Uterus (tissue), 4 donors: ENCODE measurements around the gene INPP5J. TPM values are rescaled to one million over a fixed set of nuclear protein-coding genes. Genes with fewer than 3 reads are reported as not detected.

Experiments used
- DNase-seq, 2 donors: peaks; one replicate each; pipeline ENCODE4 v3.0.0-alpha.2; 2019 to 2020
- H3K27ac ChIP-seq, 2 donors: fragments of 200-600 bp; sonication (generic); 1 replicate in 1 of 2; 2 replicates in 1 of 2; pipeline ENCODE4 v1.5.1; 2016 to 2018
- H3K27me3 ChIP-seq, 2 donors: fragments of 200-600 bp; sonication (generic); one replicate each; pipeline ENCODE4 v1.5.1; 2018 to 2019; ENCODE audit warnings: control low read depth in 1 of 2
- H3K36me3 ChIP-seq, 2 donors: fragments of 200-600 bp; sonication (generic); one replicate each; pipeline ENCODE4 v1.5.1; 2019; ENCODE audit warnings: control low read depth in 1 of 2
- H3K4me1 ChIP-seq, 2 donors: fragments of 200-600 bp; sonication (generic); one replicate each; pipeline ENCODE4 v1.5.1; 2018 to 2019; ENCODE audit warnings: control low read depth in 1 of 2
- H3K4me3 ChIP-seq, 2 donors: fragments of 200-600 bp; sonication (generic); 1 replicate in 1 of 2; 2 replicates in 1 of 2; pipeline ENCODE4 v1.5.1; 2018 to 2019; ENCODE audit warnings: mild to moderate bottlenecking in 1 of 2
- H3K9me3 ChIP-seq, 2 donors: fragments of 200-600 bp; sonication (generic); one replicate each; pipeline ENCODE4 v1.5.1; 2019; ENCODE audit warnings: control low read depth in 1 of 2
- POLR2A ChIP-seq, 2 donors: fragments of 450-650 bp; IDR thresholded peaks; one replicate each; pipeline ENCODE4 v1.6.1; 2016; ENCODE audit warnings: antibody characterized with exemption in 2 of 2, mild to moderate bottlenecking in 1 of 2, moderate library complexity in 1 of 2
- intact Hi-C: fragments of 100-400 bp; cut with DNase I; formaldehyde crosslinking; loops from one replicate; pipeline ENCODE4 v1.15.1; 2023; ENCODE audit warnings: low total_unique reads
- microRNA counts, 2 donors: library from miRNA; unstranded; fragments of <30 nt; microRNA quantifications; one replicate each; lab custom pipeline; 2016 to 2017
- microRNA-seq: library from miRNA; unstranded; fragments of <30 nt; microRNA quantifications from one replicate; pipeline ENCODE4, GENCODE V29; 2016; ENCODE audit warnings: borderline microRNAs expressed, borderline replicate concordance
- small RNA-seq: library from RNA; depleted of rRNA; stranded (forward); fragments of <200 nt; gene quantifications from one replicate; pipeline ENCODE3, GENCODE V24; 2016
- total RNA-seq, 4 donors: library from RNA; depleted of rRNA in 3 of 4; stranded (reverse); fragments of >200 nt in 3 of 4; gene quantifications; one replicate each; pipeline versions ENCODE4 v1.1.0 to v1.2.4, GENCODE V29; 2014 to 2023
- TF ChIP-seq, protein P1 (sequence below), 4 experiments: fragments of 200-600 bp in 2 of 4; fragments of 450-650 bp in 2 of 4; sonication (generic) in 2 of 4; IDR thresholded peaks; one replicate each; pipeline ENCODE4 v1.5.1; 2016 to 2019; ENCODE audit warnings: antibody characterized with exemption in 4 of 4, mild to moderate bottlenecking in 2 of 4, moderate library complexity in 1 of 4
- donor health status: DM: yes; HTN: yes; CAD: no.

Gene INPP5J
- total RNA-seq, 4 donors from 2014 or later = 0.59 to 7.9 (median 3.0) TPM

DNA sequence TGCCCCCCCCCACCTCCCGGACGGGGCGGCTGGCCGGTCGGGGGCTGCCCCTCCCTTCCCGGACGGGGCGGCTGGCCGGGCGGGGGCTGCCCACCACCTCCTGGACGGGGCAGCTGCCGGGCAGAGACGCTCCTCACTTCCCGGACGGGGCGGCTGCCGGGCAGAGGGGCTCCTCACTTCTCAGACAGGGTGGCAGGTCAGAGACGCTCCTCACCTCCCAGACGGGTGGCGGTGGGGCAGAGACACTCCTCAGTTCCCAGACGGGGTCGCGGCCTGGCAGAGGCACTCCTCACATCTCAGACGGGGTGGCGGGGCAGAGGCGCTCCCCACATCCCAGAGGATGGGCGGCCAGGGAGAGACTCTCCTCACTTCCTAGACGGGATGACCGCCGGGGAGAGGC is 61.2 kb downstream of the INPP5J start:
- H3K9me3 ChIP-seq = no peaks in the 10 kb centered on the region
- no peaks in the 10 kb centered on the region for H3K4me1 ChIP-seq
- no peak for DNase-seq
- no peak overlapping the region for H3K4me3 ChIP-seq
- no peak for TF ChIP-seq POLR2A (IDR thresholded peaks at IDR 0.05)
- TF ChIP-seq, protein P1, sequence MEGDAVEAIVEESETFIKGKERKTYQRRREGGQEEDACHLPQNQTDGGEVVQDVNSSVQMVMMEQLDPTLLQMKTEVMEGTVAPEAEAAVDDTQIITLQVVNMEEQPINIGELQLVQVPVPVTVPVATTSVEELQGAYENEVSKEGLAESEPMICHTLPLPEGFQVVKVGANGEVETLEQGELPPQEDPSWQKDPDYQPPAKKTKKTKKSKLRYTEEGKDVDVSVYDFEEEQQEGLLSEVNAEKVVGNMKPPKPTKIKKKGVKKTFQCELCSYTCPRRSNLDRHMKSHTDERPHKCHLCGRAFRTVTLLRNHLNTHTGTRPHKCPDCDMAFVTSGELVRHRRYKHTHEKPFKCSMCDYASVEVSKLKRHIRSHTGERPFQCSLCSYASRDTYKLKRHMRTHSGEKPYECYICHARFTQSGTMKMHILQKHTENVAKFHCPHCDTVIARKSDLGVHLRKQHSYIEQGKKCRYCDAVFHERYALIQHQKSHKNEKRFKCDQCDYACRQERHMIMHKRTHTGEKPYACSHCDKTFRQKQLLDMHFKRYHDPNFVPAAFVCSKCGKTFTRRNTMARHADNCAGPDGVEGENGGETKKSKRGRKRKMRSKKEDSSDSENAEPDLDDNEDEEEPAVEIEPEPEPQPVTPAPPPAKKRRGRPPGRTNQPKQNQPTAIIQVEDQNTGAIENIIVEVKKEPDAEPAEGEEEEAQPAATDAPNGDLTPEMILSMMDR (IDR thresholded peaks at IDR 0.05) = no peak
- no peaks in the 10 kb centered on the region for H3K36me3 ChIP-seq
- no peaks in the 10 kb centered on the region for H3K27me3 ChIP-seq
- intact Hi-C loops = no loop called here
- H3K27ac ChIP-seq = no peak overlapping the region

MicroRNA genes within 50 kb of the gene (microRNA counts, 767-probe panel; counts per million panel counts)
- 0 counts per million in 2 donors for microRNA hsa-miR-3928 (lab: Ali Mortazavi, UCI)

Small RNA genes lying within 50 kb of the gene (microRNA-seq; reads per million reads assigned to microRNA genes)
- 3.9 reads per million for gene MIR3928

Small RNA genes lying within 50 kb of the gene (small RNA-seq; reads per million reads assigned to genes)
- gene MIR3928 = not detected

Other genes starting within 250 kb of the INPP5J start
- 10 to 100 TPM in 2 of 4 donors, 1 to 10 TPM in 2; 5.6 to 27.3 (median 14.1) TPM for gene MORC2, start 154.2 kb upstream of the INPP5J start, total RNA-seq
- gene TUG1, start 153.7 kb upstream of the INPP5J start, total RNA-seq = 100 to 1,000 TPM in 3 of 4 donors, 10 to 100 TPM in 1; 61.2 to 130 (median 116) TPM
- 100 to 1,000 TPM; 182 to 647 (median 274) TPM for gene SMTN, start 41.6 kb upstream of the INPP5J start, total RNA-seq
- gene SELENOM, start 15.4 kb upstream of the INPP5J start, total RNA-seq = 1,000 to 10,000 TPM in 2 of 4 donors, 100 to 1,000 TPM in 1, 10 to 100 TPM in 1; 91.7 to 2,170 (median 948) TPM
- gene PLA2G3, start 17.5 kb downstream of the INPP5J start, total RNA-seq = not detected
- 10 to 100 TPM; 10.8 to 39.5 (median 28.0) TPM for gene RNF185, start 37.2 kb downstream of the INPP5J start, total RNA-seq
- gene LIMK2, start 89.3 kb downstream of the INPP5J start, total RNA-seq = 10 to 100 TPM in 2 of 4 donors, 1 to 10 TPM in 2; 7.2 to 52.0 (median 22.1) TPM
- gene PIK3IP1, start 169.5 kb downstream of the INPP5J start, total RNA-seq = 10 to 100 TPM; 12.7 to 35.1 (median 24.7) TPM
- gene PATZ1, start 223.4 kb downstream of the INPP5J start, total RNA-seq = 10 to 100 TPM in 3 of 4 donors, 1 to 10 TPM in 1; 9.2 to 38.8 (median 25.1) TPM